AG10803 (cell line): ENCODE results near the gene DDX1.

Source experiments
- DNase-seq: peaks from one replicate; pipeline ENCODE4 v3.0.0; 2010; ENCODE audit warnings: low read depth
- H3K4me3 ChIP-seq: 2 replicates; pipeline ENCODE4 v1.5.1; 2011; ENCODE audit warnings: mild to moderate bottlenecking, low read length, control low read depth
- CTCF ChIP-seq: conservative IDR thresholded peaks from 2 replicates; pipeline ENCODE4 v1.5.1; 2011; ENCODE audit warnings: mild to moderate bottlenecking, low read length, control low read depth, inconsistent platforms

DDX1 gene

GRCh38 chr2:15633043-15633970, 41.6 kb downstream of the DDX1 start:
- no peak overlapping the region for H3K4me3 ChIP-seq
- TF ChIP-seq CTCF, result no peak
- no peak for DNase-seq

- H3K4me3 ChIP-seq, result no peak overlapping the region
- no peak for DNase-seq
- TF ChIP-seq CTCF, result no peak
Measured at GRCh38 chr2:15633971-15634346, 42.3 kb downstream of the DDX1 start.

GRCh38 chr2:15634846-15635490, 43.3 kb downstream of the DDX1 start:
- peak; percentile 34 for DNase-seq
- TF ChIP-seq CTCF, result no peak
- no peak overlapping the region for H3K4me3 ChIP-seq

GRCh38 chr2:15636972-15637785, 45.5 kb downstream of the DDX1 start:
- DNase-seq, result peak; percentile 66
- peak; percentile 94 for TF ChIP-seq CTCF
- H3K4me3 ChIP-seq, result no peak overlapping the region

GRCh38 chr2:15638720-15639119, 47.1 kb downstream of the DDX1 start:
- no peak for TF ChIP-seq CTCF
- DNase-seq, result peak; percentile 69
- H3K4me3 ChIP-seq, result no peak overlapping the region

GRCh38 chr2:15639323-15640251, 47.9 kb downstream of the DDX1 start:
- no peak overlapping the region for H3K4me3 ChIP-seq
- DNase-seq, result no peak
- no peak for TF ChIP-seq CTCF
